Ishikawa (cell line): ENCODE results near the gene CHADL.

Experiments used
- CEBPB ChIP-seq: IDR thresholded peaks from 2 replicates; pipeline ENCODE4 v1.6.1; 2012
- CREB1 ChIP-seq: IDR thresholded peaks from 2 replicates; pipeline ENCODE4 v1.6.1; 2012; ENCODE audit warnings: low read depth
- EGR1 ChIP-seq: IDR thresholded peaks from 2 replicates; pipeline ENCODE4 v1.6.1; 2012
- EP300 ChIP-seq: IDR thresholded peaks from 2 replicates; pipeline ENCODE4 v1.6.1; 2012; ENCODE audit warnings: borderline replicate concordance
- FOXM1 ChIP-seq: IDR thresholded peaks from 2 replicates; pipeline ENCODE4 v1.6.1; 2012; ENCODE audit warnings: low read depth, borderline replicate concordance
- RAD21 ChIP-seq: IDR thresholded peaks from 2 replicates; pipeline ENCODE4 v1.6.1; 2012; ENCODE audit warnings: low read depth
- TAF1 ChIP-seq: IDR thresholded peaks from 2 replicates; pipeline ENCODE4 v1.6.1; 2012; ENCODE audit warnings: low read depth, mild to moderate bottlenecking
- TEAD4 ChIP-seq: IDR thresholded peaks from 2 replicates; pipeline ENCODE4 v1.6.1; 2012
- YY1 ChIP-seq: IDR thresholded peaks from 2 replicates; pipeline ENCODE4 v1.6.1; 2012; ENCODE audit warnings: low read depth
- TF ChIP-seq, protein P1 (sequence below): IDR thresholded peaks from 2 replicates; pipeline ENCODE4 v1.6.1; 2012; ENCODE audit warnings: low read depth, mild to moderate bottlenecking
- TF ChIP-seq, protein P2 (sequence below): IDR thresholded peaks from 2 replicates; pipeline ENCODE4 v1.6.1; 2012
- TF ChIP-seq, protein P3 (sequence below): IDR thresholded peaks from 2 replicates; pipeline ENCODE4 v1.6.1; 2012

DNA sequence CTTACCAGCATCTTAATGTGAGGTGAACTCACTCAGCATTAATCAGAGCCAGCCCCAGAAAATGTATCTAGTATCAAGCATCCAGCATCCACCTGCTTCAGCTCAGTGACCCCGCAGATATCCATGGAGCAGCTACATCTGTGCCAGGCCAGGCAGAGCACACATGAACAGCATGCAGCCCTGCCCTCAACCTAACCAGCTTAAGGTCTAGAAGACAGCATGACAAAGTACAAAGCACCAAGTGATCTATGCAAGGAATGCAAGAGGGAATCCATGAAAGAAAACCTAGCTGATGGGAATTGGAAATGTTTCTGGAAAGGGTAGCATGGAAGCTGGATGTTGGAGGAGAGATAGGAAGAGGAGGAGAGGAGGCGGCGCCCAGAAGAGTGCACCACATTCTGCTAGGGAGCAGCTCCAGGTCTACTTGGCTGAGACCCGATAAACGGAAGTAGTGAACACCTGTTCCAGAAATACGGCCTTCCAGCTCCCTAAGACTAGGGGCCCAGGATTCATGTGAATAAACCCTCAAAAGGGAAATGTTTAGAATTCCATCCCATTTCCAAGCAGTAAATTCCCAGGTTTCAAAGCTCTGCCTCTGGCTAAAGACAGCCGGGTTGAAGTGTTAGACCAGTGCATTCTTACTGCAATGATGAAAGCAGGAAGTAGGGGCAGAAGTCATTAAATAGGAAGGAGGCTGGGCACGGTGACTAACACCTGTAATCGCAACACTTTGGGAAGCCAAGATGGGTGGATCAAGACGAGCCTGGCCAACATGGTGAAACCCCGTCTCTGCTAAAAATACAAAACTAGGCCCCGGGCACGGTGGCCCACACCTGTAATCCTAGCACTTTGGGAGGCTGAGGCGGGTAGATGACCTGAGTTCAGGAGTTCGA is 59.1 kb downstream of the CHADL start:
- TF ChIP-seq, protein P1, sequence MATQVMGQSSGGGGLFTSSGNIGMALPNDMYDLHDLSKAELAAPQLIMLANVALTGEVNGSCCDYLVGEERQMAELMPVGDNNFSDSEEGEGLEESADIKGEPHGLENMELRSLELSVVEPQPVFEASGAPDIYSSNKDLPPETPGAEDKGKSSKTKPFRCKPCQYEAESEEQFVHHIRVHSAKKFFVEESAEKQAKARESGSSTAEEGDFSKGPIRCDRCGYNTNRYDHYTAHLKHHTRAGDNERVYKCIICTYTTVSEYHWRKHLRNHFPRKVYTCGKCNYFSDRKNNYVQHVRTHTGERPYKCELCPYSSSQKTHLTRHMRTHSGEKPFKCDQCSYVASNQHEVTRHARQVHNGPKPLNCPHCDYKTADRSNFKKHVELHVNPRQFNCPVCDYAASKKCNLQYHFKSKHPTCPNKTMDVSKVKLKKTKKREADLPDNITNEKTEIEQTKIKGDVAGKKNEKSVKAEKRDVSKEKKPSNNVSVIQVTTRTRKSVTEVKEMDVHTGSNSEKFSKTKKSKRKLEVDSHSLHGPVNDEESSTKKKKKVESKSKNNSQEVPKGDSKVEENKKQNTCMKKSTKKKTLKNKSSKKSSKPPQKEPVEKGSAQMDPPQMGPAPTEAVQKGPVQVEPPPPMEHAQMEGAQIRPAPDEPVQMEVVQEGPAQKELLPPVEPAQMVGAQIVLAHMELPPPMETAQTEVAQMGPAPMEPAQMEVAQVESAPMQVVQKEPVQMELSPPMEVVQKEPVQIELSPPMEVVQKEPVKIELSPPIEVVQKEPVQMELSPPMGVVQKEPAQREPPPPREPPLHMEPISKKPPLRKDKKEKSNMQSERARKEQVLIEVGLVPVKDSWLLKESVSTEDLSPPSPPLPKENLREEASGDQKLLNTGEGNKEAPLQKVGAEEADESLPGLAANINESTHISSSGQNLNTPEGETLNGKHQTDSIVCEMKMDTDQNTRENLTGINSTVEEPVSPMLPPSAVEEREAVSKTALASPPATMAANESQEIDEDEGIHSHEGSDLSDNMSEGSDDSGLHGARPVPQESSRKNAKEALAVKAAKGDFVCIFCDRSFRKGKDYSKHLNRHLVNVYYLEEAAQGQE: no peak
- TF ChIP-seq EGR1 (no peak), FOXM1 (no peak), CEBPB (no peak), TAF1 (no peak), EP300 (no peak), YY1 (no peak), CREB1 (no peak), TEAD4 (no peak), RAD21 (no peak)
- TF ChIP-seq, protein P2, sequence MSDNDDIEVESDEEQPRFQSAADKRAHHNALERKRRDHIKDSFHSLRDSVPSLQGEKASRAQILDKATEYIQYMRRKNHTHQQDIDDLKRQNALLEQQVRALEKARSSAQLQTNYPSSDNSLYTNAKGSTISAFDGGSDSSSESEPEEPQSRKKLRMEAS: no peak
- TF ChIP-seq, protein P3, sequence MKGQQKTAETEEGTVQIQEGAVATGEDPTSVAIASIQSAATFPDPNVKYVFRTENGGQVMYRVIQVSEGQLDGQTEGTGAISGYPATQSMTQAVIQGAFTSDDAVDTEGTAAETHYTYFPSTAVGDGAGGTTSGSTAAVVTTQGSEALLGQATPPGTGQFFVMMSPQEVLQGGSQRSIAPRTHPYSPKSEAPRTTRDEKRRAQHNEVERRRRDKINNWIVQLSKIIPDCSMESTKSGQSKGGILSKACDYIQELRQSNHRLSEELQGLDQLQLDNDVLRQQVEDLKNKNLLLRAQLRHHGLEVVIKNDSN: no peak
